HepG2 (cell line): ENCODE measurements around the gene ZNF225. TPM values are rescaled to one million over a fixed set of nuclear protein-coding genes. Genes with fewer than 3 reads are reported as not detected.
A peak's percentile ranks its signal among the peaks of the same experiment; 100 is the strongest.

Experiments used
- ARNTL ChIP-seq: sonication (generic); formaldehyde crosslinking; IDR thresholded peaks from 2 replicates; pipeline ENCODE4 v1.4.0; 2020; ENCODE audit warnings: mild to moderate bottlenecking, missing genetic modification reagents
- E2F1 ChIP-seq: sonication (generic); formaldehyde crosslinking; IDR thresholded peaks from 2 replicates; pipeline ENCODE4 v1.5.0; 2020; ENCODE audit warnings: missing genetic modification reagents
- FOSL1 ChIP-seq: sonication (generic); formaldehyde crosslinking; IDR thresholded peaks from 2 replicates; pipeline ENCODE4 v1.9.0; 2021; ENCODE audit warnings: missing genetic modification reagents, borderline replicate concordance
- HNRNPL ChIP-seq: fragments of 200-400 bp; formaldehyde crosslinking; IDR thresholded peaks from 2 replicates; pipeline ENCODE4 v1.6.1; 2017; ENCODE audit warnings: mild to moderate bottlenecking, low read depth, low read length
- IKZF1 ChIP-seq: fragments of 450-650 bp; IDR thresholded peaks from 2 replicates; pipeline ENCODE4 v1.7.1; 2016
- LCORL ChIP-seq, 2 experiments: fragments of 450-650 bp in 1 of 2; sonication (generic) in 1 of 2; formaldehyde crosslinking in 1 of 2; IDR thresholded peaks; 2 replicates each; pipeline versions ENCODE4 v1.5.0 to v1.6.1; 2017 to 2020; ENCODE audit warnings: antibody characterized with exemption in 1 of 2, missing genetic modification reagents in 1 of 2
- MIXL1 ChIP-seq: IDR thresholded peaks from 2 replicates; pipeline ENCODE4 v1.6.1; 2016
- MTF1 ChIP-seq: sonication (generic); formaldehyde crosslinking; IDR thresholded peaks from 2 replicates; pipeline ENCODE4 v1.5.0; 2020; ENCODE audit warnings: missing genetic modification reagents
- MXD1 ChIP-seq: sonication (generic); formaldehyde crosslinking; IDR thresholded peaks from 2 replicates; pipeline ENCODE4 v1.4.0; 2020; ENCODE audit warnings: mild to moderate bottlenecking, missing genetic modification reagents
- NR1H2 ChIP-seq: sonication (generic); formaldehyde crosslinking; IDR thresholded peaks from 2 replicates; pipeline ENCODE4 v1.8.1; 2022; ENCODE audit warnings: low read depth, missing genetic modification reagents, borderline replicate concordance
- NR3C1 ChIP-seq: sonication (generic); formaldehyde crosslinking; IDR thresholded peaks from 2 replicates; pipeline ENCODE4 v1.4.0; 2020; ENCODE audit warnings: missing genetic modification reagents
- PRDM4 ChIP-seq: sonication (generic); formaldehyde crosslinking; IDR thresholded peaks from 2 replicates; pipeline ENCODE4 v1.9.0; 2021; ENCODE audit warnings: missing genetic modification reagents, borderline replicate concordance
- SIN3B ChIP-seq: fragments of 150-350 bp; IDR thresholded peaks from 2 replicates; pipeline ENCODE4 v1.6.1; 2014; ENCODE audit warnings: low read length
- SPEN ChIP-seq: sonication (generic); formaldehyde crosslinking; IDR thresholded peaks from 2 replicates; pipeline ENCODE4 v1.5.1; 2020; ENCODE audit warnings: low read depth, mild to moderate bottlenecking, missing genetic modification reagents
- TAF1 ChIP-seq: sonication (generic); formaldehyde crosslinking; IDR thresholded peaks from 2 replicates; pipeline ENCODE4 v1.4.0; 2020; ENCODE audit warnings: missing genetic modification reagents
- THAP11 ChIP-seq: IDR thresholded peaks from 2 replicates; pipeline ENCODE4 v1.6.1; 2016; ENCODE audit warnings: missing biosample characterization, missing genetic modification reagents
- WIZ ChIP-seq: sonication (generic); formaldehyde crosslinking; IDR thresholded peaks from 2 replicates; pipeline ENCODE4 v1.5.1; 2020; ENCODE audit warnings: mild to moderate bottlenecking, missing genetic modification reagents
- ZNF687 ChIP-seq: sonication (generic); formaldehyde crosslinking; IDR thresholded peaks from 2 replicates; pipeline ENCODE4 v1.5.1; 2020; ENCODE audit warnings: mild to moderate bottlenecking, missing genetic modification reagents, moderate library complexity
- ZNF766 ChIP-seq: sonication (generic); formaldehyde crosslinking; IDR thresholded peaks from 2 replicates; pipeline ENCODE4 v1.5.0; 2020; ENCODE audit warnings: missing genetic modification reagents, borderline replicate concordance
- ZNF841 ChIP-seq: sonication (generic); formaldehyde crosslinking; IDR thresholded peaks from 2 replicates; pipeline ENCODE4 v1.8.1; 2023; ENCODE audit warnings: missing genetic modification reagents, borderline replicate concordance
- polyA plus RNA-seq, 8 experiments: library from polyadenylated mRNA; depleted of rRNA in 3 of 8; stranded (reverse) in 7 of 8; unstranded in 1 of 8; fragments of >200 nt; fragmentation: Illumina TruSeq in 4 of 8; extraction: Trizol in 4 of 8; gene quantifications; 2 replicates each; pipeline versions ENCODE4 v1.2.1 to v1.2.3, GENCODE V29; 2011 to 2016; ENCODE audit warnings: low read depth in 4 of 8, missing spikeins in 1 of 8, mixed read lengths in 1 of 8; ENCODE audit not compliant: insufficient read depth in 1 of 8
- total RNA-seq, 5 experiments: library from RNA; depleted of rRNA; stranded (reverse); fragments of >200 nt; fragmentation: Illumina TruSeq; extraction: Trizol; gene quantifications; 2 replicates each; pipeline ENCODE4 v1.2.3, GENCODE V29; 2016; ENCODE audit warnings: low read depth in 1 of 5

ZNF225 gene
- total and polyA plus RNA-seq, 2 of the 13 experiments (the other 11 are each of a cell fraction or from before 2014, with no cell fraction given), result 0.87 to 3.3 TPM

GRCh38 chr19:44141191-44142058, 28.2 kb downstream of the ZNF225 start, which contains the start of gene ZNF234 (continued):
- TF ChIP-seq THAP11 (CRISPR knock-in tag), result peak; percentile 99
- peak; percentile 80 for TF ChIP-seq MIXL1 (CRISPR knock-in tag)
- no peak for TF ChIP-seq HNRNPL
- TF ChIP-seq FOSL1 (CRISPR knock-in tag), result no peak
- no peak for TF ChIP-seq E2F1 (CRISPR knock-in tag)
- TF ChIP-seq SPEN (CRISPR knock-in tag), result peak; percentile 74; the same call in 1 of the 2 replicates
- TF ChIP-seq ARNTL (CRISPR knock-in tag), result 0 out of 2 replicates have a peak, but pooled peaks have one; percentile 39
- no peak for TF ChIP-seq NR1H2
- TF ChIP-seq MXD1, result no peak
- no peak for TF ChIP-seq IKZF1
- TF ChIP-seq NR3C1, result no peak
- TF ChIP-seq ZNF687, result peak; percentile 71
- TF ChIP-seq PRDM4 (CRISPR knock-in tag), result no peak
- TF ChIP-seq LCORL (IDR thresholded peaks at IDR 0.05), result no peak
- TF ChIP-seq LCORL (CRISPR knock-in tag; IDR thresholded peaks at IDR 0.05), result no peak
- 0 out of 2 replicates have a peak, but pooled peaks have one; percentile 29 for TF ChIP-seq SIN3B
- TF ChIP-seq ZNF766, result no peak
- peak; percentile 72 for TF ChIP-seq TAF1 (CRISPR knock-in tag)
- no peak for TF ChIP-seq WIZ (CRISPR knock-in tag)
- no peak for TF ChIP-seq ZNF841 (CRISPR knock-in tag)
- no peak for TF ChIP-seq MTF1 (CRISPR knock-in tag)
